HG03108 (cell line): ENCODE results near the gene C2CD5.

Experiments
- ATAC-seq: cut with Tn5 transposase; IDR thresholded peaks from one replicate; pipeline ENCODE4 v1.9.1; 2021; ENCODE audit warnings: moderate library complexity; ENCODE audit not compliant: unreplicated experiment

C2CD5 gene

GRCh38 chr12:22435583-22435982 is 108.8 kb downstream of the C2CD5 start:
- ATAC-seq, result no peak

- no peak for ATAC-seq
Measured at GRCh38 chr12:22431693-22432251, 112.6 kb downstream of the C2CD5 start.

DNA sequence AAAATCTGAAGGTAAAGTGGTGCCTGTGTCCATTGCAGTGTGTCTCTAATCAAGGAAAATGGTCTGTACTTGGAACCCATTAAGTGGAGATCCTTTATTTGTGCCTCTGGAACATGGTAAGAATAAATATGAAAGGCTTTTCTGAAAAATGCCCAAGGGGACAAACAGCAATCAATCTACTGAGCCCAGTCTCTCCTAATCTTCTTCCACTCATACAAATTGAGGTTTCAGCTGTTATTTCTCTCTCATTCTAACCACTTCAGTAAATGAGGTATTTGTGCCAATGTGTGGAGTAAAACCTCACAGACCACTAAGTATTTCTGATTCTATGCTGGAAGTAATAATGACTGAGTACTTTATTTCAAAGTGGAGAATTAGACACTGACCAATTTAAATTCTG is 127.5 kb downstream of the C2CD5 start:
- ATAC-seq, result no peak

DNA sequence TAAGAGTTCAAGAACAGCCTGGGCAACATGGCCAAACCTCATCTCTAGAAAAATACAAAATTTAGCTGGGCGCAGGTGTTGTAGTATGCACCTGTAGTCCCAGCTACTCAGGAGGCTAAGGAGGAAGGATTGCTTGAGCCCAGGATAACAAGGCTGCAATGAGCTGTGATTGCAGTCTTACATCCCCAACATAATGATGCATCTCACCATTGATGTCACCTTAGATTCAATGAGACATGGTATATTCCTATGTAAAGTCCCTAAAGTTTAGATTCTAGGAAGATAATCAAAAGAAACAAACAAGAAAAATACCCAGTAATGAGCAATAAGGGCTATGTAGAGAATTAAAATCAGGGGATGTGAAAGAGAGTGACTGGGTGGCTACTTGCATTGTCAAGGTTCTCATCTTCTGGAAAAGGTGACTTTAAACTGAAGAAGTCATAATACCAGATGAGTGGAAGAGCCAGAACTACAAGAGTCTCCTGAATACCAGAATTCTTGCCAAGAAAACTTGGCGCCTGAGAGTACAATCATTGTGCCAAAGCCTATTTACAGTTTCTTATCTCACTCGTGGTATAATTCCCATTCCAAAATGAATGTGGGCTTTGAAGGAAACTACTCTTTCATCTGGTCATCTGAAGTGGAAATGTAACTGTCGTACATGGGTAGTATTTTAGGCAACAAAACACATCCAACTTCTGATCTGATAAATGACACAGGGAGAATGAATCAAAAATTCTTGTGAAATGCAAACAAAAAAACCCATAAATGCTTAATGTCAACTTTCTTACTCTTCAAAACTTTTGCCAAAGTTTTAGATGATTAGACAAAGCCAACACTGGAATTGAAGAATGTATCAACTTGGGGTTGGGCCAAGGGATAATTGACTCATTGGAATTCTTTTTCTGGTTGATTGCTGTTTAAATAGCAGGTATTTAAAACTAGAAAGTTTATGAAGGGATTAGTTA is 128.7 kb downstream of the C2CD5 start:
- no peak for ATAC-seq

- no peak for ATAC-seq
Measured at GRCh38 chr12:22414742-22415141, 129.6 kb downstream of the C2CD5 start.

DNA sequence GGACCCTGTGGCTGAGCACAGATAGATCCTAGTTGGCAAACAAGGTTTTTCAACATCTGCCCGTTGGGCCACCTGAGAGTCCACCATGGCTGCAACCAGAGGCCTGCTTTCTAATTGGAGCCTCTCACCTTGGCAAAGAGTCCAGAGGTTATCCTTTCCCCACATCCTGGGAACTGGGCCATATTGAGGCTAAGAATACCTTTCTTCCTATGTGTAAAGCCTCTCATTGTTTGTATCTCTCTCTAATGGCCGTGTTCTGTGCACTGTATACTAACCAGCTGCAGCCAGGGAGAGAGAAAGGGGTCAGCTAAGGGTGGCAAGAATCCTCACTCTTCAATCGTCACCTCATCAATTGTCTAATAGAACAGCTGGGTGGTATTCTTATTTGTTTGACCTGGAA is 130.8 kb downstream of the C2CD5 start:
- no peak for ATAC-seq

GRCh38 chr12:22412581-22412980 is 131.8 kb downstream of the C2CD5 start:
- ATAC-seq, result no peak

- no peak for ATAC-seq
Measured at GRCh38 chr12:22410486-22410885, 133.9 kb downstream of the C2CD5 start.

DNA sequence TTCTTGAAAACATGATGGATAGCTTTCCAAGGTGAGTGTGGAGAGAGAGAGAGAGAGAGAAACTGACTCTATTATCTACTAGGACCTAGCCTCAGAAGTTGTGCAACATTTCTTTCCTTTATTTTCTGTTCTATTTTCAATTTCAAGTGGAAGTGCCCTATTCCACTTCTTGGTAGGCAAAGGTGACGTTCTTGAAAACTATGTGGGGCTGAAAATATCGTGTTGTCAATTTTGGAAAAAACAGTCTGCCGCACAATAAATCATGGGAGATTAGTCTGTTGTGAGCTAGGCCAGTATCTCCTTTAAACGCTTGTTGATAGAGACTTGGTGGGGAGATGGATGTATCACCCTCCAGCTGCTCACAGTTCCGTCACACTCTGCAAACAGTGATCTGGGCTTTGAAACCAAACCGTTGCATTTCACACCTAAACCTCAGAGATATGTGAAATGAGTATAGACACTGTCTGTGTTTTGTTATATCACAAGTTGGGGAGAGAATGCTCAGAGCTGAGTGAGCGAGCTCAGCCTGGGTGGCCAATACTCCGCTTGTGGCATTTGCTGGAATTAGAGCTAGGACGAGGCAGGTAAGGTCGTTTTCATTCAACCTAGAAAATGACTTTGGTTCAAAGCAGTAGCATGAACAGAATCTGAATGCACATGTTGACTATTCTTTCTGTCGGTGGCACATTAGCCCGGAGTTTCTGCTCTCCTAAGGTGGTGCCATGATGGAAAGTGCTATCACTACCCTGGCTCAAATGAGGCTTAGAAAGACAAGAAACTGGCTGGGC is 134.8 kb downstream of the C2CD5 start:
- peak; percentile 93 for ATAC-seq

DNA sequence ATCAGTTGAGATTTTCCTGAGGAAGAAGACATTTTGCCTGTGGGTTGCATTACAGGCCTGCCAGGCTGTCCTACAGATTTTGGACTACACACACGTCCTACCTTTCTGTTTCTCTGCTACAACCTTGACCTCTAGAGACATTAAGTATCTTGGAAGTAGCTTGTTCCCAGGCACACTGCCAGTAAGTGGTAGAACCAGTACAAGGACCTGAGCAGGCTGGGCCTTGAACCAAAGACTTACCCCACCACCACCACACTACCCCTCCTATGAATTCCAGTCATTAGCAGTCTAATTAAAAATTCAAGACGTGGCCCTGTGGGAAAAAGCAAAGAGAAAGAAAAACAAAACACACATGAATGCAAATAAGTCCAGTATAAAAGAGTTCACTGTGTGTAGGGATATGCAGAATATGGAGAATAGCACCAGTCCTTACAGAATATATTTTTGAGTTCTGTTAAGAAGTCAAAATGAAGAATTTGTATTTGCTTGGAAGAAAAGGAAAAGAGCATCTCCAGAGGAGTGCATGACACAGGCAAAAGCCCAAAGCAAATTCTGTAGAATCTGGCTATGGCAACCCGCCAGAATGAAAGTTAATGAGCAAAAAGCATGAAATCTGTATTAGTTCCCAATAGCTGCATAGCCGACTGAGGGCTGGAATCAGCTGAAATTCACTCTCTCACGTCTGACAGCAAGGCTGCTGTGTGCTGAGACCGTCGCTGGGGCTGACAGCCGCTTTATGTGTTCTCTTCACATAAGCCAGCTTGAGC is 135.5 kb downstream of the C2CD5 start:
- no peak for ATAC-seq

DNA sequence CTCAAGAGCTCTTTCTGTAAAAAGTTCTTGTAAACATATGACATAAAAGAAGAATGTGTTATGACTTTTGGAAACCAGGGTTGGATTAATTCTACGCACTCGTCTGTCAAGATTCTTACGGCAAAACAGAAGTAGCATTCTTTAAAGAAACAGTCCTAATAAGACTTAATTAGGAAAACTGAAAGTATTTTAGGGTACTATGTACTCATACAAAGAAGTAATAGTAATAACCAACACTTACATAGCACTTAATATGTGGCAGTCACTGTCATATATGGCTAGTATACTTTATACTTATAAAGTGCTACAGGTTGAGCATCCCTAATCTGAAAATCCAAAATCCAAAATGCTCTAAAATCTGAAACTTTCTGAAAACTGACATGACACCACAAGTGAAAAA is 136.9 kb downstream of the C2CD5 start:
- no peak for ATAC-seq

DNA sequence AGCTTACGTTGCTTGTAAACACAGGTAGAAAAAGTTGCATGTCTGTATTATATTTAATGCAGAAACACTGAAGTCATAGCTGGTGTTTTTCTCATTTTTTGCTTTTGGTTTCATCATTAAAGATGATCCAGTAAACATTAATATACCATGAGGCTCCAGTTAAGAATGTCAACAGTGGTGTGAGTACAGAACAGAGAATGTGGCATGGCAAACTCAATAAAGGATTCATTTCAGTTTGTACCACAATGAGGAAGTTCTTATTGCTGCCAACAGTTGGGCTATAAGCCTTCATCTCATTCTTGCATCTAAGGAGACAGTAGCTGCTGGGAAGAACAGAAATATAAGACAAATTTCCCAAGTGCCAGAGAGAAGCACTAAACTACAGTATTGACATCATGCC is 137.7 kb downstream of the C2CD5 start:
- peak; percentile 51 for ATAC-seq

DNA sequence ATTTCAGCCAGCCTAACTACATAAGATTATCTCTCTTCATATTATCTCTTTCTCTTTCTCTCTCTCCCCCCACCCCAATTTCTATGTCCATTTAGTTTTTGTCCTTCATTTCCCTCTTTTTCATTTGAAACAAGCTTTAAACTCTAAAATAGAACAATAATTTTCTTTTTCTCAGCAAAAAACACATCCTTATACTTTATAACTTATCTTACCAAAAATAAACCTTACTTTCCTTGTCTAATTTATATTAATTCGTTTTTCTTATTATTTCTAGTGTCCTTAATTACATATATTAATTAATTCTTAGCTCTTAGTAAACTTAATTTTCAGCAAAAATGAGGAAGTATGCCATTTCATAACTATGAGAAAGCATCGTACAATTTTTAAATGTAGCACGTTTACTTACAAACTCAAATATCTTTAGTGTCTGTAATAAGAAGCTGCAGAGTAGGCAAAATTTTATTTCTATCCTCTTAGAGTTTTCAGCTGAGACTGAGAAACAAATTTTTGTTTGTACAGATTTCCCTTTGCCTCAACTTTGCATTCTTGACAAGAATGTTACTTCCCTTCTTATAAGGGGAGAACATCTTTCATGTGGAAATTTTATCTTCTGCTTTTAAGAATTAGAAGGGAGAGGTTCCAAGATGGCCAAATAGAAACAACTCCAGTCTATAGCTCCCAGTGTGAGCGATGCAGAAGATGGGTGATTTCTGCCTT is 144.7 kb downstream of the C2CD5 start:
- ATAC-seq, result no peak
